K562 (cell line): Measurements from ENCODE around the gene PRDM12. TPM values are rescaled to one million over a fixed set of nuclear protein-coding genes. Genes with fewer than 3 reads are reported as not detected.

ENCODE experiments used
- CXXC5 ChIP-seq: fragments of 250-450 bp; sonication (Bioruptor Pico); IDR thresholded peaks from 2 replicates; pipeline ENCODE4 v1.8.0; 2022; ENCODE audit warnings: inconsistent platforms, mild to moderate bottlenecking, moderate library complexity
- PTRF ChIP-seq: fragments of 450-650 bp; IDR thresholded peaks from 2 replicates; pipeline ENCODE4 v1.6.1; 2016; ENCODE audit warnings: mild to moderate bottlenecking, missing genetic modification characterization, missing compliant biosample characterization
- RBBP5 ChIP-seq: fragments of 200-600 bp; sonication (generic); IDR thresholded peaks from 2 replicates; pipeline ENCODE4 v1.6.1; 2012; ENCODE audit warnings: borderline replicate concordance, mild to moderate bottlenecking, low read length, control low read depth, inconsistent platforms; ENCODE audit not compliant: insufficient read depth, poor library complexity, severe bottlenecking
- ZBTB7A ChIP-seq: IDR thresholded peaks from 2 replicates; pipeline ENCODE4 v1.6.1; 2011; ENCODE audit warnings: low read depth, mild to moderate bottlenecking, low read length, moderate library complexity, borderline replicate concordance; ENCODE audit not compliant: control insufficient read depth
- ZNF347 ChIP-seq: fragments of 450-650 bp; formaldehyde crosslinking; IDR thresholded peaks from 2 replicates; pipeline ENCODE4 v1.4.0; 2020; ENCODE audit warnings: low read depth, mild to moderate bottlenecking, moderate library complexity
- ZNF41 ChIP-seq: fragments of 250-450 bp; sonication (Bioruptor Pico); conservative IDR thresholded peaks from 2 replicates; pipeline ENCODE4 v1.4.0; 2020; ENCODE audit warnings: mild to moderate bottlenecking
- polyA plus RNA-seq, 8 experiments: library from polyadenylated mRNA; depleted of rRNA in 4 of 8; stranded (reverse) in 5 of 8; unstranded in 3 of 8; fragments of >200 nt; fragmentation: Nextera tagmentation in 2 of 8; fragmentation: Illumina TruSeq in 1 of 8; extraction: Ambion mirVana in 2 of 8; extraction: Trizol in 1 of 8; gene quantifications; 2 replicates each; pipeline versions ENCODE4 v1.2.1 to v1.2.3, GENCODE V29; 2011 to 2014; ENCODE audit warnings: inconsistent platforms in 1 of 8, missing spikeins in 1 of 8
- total RNA-seq, 7 experiments: library from RNA; depleted of rRNA in 6 of 7; stranded (reverse); fragments of >200 nt in 6 of 7; fragmentation: Illumina TruSeq in 2 of 7; extraction: Trizol in 2 of 7; gene quantifications; 2 replicates each; pipeline versions ENCODE4 v1.2.1 to v1.2.3, GENCODE V29; 2011 to 2021; ENCODE audit warnings: low replicate concordance in 1 of 7
- TF ChIP-seq, protein P1 (sequence below): sonication (generic); formaldehyde crosslinking; IDR thresholded peaks from 2 replicates; pipeline ENCODE4 v1.8.0; 2022; ENCODE audit warnings: mild to moderate bottlenecking, missing genetic modification reagents, borderline replicate concordance
- TF ChIP-seq, protein P2 (sequence below): sonication (generic); formaldehyde crosslinking; IDR thresholded peaks from 2 replicates; pipeline ENCODE4 v1.8.0; 2022; ENCODE audit warnings: mild to moderate bottlenecking, missing genetic modification reagents

PRDM12 gene
- total and polyA plus RNA-seq, 9 of the 15 experiments (the other 6 are each of a cell fraction or from before 2014, with no cell fraction given), result 0.04 to 0.22 (median 0.07) TPM; not detected in 3

DNA sequence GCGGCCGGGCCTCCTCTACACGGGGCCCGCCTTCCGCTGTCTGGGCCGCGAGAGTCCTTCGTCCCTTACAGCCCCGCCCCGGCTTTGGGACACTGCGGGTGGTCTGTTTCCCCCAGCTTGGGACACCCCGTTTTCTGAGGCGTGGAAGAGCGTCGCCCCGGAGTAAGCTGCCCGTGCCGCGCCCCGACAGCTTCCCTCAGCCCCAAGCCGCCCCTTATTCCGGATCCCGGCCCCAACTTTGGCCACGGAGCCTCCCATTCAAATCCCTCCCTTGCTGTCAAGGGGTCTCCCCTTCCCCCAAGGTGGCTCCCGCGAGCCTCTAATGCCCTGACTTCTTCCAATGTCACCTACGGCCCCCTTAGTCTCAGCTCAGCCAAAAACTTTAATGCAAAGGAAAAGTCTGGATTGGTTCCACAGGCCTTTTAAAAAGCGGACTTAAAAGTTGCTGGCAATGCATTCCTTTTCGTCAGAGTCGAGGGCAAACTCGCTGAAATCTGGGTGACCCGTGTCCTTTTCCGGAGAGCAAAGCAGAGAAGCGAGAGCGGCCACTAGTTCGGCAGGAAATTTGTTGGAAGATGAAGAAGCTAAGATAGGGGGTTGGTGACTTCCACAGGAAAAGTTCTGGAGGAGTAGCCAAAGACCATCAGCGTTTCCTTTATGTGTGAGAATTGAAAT lies 49.0 kb downstream of the PRDM12 start (continued):
- TF ChIP-seq ZNF347 (CRISPR knock-in tag) (no peak), RBBP5 (peak; percentile 66), CXXC5 (CRISPR knock-in tag) (no peak), ZNF41 (CRISPR knock-in tag) (no peak), ZBTB7A (no peak), PTRF (tag) (no peak)
- TF ChIP-seq, protein P1, sequence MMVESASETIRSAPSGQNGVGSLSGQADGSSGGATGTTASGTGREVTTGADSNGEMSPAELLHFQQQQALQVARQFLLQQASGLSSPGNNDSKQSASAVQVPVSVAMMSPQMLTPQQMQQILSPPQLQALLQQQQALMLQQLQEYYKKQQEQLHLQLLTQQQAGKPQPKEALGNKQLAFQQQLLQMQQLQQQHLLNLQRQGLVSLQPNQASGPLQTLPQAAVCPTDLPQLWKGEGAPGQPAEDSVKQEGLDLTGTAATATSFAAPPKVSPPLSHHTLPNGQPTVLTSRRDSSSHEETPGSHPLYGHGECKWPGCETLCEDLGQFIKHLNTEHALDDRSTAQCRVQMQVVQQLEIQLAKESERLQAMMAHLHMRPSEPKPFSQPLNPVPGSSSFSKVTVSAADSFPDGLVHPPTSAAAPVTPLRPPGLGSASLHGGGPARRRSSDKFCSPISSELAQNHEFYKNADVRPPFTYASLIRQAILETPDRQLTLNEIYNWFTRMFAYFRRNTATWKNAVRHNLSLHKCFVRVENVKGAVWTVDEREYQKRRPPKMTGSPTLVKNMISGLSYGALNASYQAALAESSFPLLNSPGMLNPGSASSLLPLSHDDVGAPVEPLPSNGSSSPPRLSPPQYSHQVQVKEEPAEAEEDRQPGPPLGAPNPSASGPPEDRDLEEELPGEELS (CRISPR knock-in tag), result no peak
- TF ChIP-seq, protein P2, sequence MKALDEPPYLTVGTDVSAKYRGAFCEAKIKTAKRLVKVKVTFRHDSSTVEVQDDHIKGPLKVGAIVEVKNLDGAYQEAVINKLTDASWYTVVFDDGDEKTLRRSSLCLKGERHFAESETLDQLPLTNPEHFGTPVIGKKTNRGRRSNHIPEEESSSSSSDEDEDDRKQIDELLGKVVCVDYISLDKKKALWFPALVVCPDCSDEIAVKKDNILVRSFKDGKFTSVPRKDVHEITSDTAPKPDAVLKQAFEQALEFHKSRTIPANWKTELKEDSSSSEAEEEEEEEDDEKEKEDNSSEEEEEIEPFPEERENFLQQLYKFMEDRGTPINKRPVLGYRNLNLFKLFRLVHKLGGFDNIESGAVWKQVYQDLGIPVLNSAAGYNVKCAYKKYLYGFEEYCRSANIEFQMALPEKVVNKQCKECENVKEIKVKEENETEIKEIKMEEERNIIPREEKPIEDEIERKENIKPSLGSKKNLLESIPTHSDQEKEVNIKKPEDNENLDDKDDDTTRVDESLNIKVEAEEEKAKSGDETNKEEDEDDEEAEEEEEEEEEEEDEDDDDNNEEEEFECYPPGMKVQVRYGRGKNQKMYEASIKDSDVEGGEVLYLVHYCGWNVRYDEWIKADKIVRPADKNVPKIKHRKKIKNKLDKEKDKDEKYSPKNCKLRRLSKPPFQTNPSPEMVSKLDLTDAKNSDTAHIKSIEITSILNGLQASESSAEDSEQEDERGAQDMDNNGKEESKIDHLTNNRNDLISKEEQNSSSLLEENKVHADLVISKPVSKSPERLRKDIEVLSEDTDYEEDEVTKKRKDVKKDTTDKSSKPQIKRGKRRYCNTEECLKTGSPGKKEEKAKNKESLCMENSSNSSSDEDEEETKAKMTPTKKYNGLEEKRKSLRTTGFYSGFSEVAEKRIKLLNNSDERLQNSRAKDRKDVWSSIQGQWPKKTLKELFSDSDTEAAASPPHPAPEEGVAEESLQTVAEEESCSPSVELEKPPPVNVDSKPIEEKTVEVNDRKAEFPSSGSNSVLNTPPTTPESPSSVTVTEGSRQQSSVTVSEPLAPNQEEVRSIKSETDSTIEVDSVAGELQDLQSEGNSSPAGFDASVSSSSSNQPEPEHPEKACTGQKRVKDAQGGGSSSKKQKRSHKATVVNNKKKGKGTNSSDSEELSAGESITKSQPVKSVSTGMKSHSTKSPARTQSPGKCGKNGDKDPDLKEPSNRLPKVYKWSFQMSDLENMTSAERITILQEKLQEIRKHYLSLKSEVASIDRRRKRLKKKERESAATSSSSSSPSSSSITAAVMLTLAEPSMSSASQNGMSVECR (CRISPR knock-in tag), result peak; percentile 23
